ENCODE data around the gene MTMR3.

The MTMR3 gene

DNA sequence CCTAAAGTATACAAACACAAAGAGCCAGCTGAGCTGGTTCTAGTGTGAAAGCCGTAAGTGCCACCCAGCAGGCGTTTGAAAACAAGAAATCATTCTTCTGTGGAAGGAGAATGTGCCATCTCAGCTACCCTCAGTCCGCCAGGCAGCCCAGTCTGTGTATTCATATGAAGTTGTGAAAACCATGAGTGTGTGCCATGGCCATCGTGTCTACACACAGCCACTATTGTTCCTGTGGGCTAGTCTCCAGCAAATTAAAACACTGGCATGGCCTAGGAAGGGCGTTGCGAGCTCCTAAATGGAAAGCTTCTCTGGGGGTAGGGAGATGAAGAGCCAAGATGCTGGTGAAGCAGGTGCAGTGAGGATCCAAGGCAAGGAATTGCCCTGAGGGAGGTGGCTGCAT lies 145.8 kb downstream of the MTMR3 start:
- no peak for TF ChIP-seq CTCF (IDR thresholded peaks at IDR 0.05; ENCODE audit: low read depth, low read length, missing control alignments)
- H3K4me3 ChIP-seq (ENCODE audit: low read depth, low read length): no peak overlapping the region
- no peak for DNase-seq (ENCODE audit: low read depth)

- no peak for TF ChIP-seq CTCF (IDR thresholded peaks at IDR 0.05; ENCODE audit: low read depth, low read length, missing control alignments)
- DNase-seq (ENCODE audit: low read depth): no peak
- no peak overlapping the region for H3K4me3 ChIP-seq (ENCODE audit: low read depth, low read length)
These were observed 146.5 kb downstream of the MTMR3 start for GRCh38 chr22:30029512-30029911.

DNA sequence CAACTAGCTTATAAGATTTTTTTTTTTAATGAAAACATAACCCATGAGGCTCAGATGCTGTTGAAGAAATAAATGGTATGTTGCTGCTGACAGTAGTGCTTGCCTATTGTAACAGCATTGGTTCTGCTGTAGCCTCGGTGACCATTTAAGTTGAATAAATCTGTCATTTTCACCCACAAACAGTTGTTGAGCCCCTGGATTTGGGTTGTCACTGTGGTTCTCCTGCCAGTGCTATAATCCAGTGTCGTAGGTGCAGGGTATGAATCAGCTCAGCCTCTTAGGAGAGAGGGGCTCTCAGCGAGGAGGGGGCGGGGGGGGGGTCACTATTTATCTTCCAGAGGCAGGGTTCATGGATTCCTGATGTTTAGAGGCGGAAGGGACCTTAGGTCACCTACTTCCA lies 147.4 kb downstream of the MTMR3 start:
- no peak for DNase-seq (ENCODE audit: low read depth)
- no peak for TF ChIP-seq CTCF (IDR thresholded peaks at IDR 0.05; ENCODE audit: low read depth, low read length, missing control alignments)
- no peak overlapping the region for H3K4me3 ChIP-seq (ENCODE audit: low read depth, low read length)

- no peak for TF ChIP-seq CTCF (IDR thresholded peaks at IDR 0.05; ENCODE audit: low read depth, low read length, missing control alignments)
- no peak overlapping the region for H3K4me3 ChIP-seq (ENCODE audit: low read depth, low read length)
- no peak for DNase-seq (ENCODE audit: low read depth)
These were observed 148.4 kb downstream of the MTMR3 start for GRCh38 chr22:30031328-30031727.

- no peak for DNase-seq (ENCODE audit: low read depth)
- TF ChIP-seq CTCF (IDR thresholded peaks at IDR 0.05; ENCODE audit: low read depth, low read length, missing control alignments): no peak
These were observed 148.9 kb downstream of the MTMR3 start for GRCh38 chr22:30031764-30032455.

GRCh38 chr22:30033137-30033536 lies 150.2 kb downstream of the MTMR3 start:
- no peak for TF ChIP-seq CTCF (IDR thresholded peaks at IDR 0.05; ENCODE audit: low read depth, low read length, missing control alignments)
- no peak for DNase-seq (ENCODE audit: low read depth)
- no peak overlapping the region for H3K4me3 ChIP-seq (ENCODE audit: low read depth, low read length)

More at GRCh38 chr22:30031764-30032455, 148.9 kb downstream of the MTMR3 start:
- no peak overlapping the region for H3K4me3 ChIP-seq (ENCODE audit: low read depth, low read length)

DNA sequence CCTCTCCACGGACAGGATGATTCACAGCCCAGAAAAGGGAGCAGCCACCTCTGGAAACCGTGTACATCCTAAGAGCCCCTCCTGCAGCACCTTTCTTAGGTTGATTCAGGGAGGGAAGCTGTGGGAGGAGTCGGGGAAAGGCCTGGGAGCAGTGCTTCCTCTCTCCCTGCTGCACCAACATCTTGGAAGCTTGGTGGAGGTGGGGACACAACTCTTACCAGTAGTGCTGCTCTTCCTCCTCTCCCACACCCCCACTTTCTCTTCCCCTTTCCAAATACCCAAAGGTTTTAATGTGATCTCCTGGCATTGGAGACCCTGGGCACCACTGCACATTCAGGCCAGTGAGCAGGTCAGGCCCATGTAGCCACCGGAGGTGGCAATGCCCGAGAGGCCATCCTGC lies 150.9 kb downstream of the MTMR3 start:
- no peak for DNase-seq (ENCODE audit: low read depth)
- H3K4me3 ChIP-seq (ENCODE audit: low read depth, low read length): no peak overlapping the region
- TF ChIP-seq CTCF (IDR thresholded peaks at IDR 0.05; ENCODE audit: low read depth, low read length, missing control alignments): no peak

Measured in GM12864 (cell line).